Measurements from ENCODE around the gene DEFB121. TPM values are rescaled to one million over a fixed set of nuclear protein-coding genes. Genes with fewer than 3 reads are reported as not detected.

Gene DEFB121
- total and polyA plus RNA-seq, 12 donors = not detected

DNA sequence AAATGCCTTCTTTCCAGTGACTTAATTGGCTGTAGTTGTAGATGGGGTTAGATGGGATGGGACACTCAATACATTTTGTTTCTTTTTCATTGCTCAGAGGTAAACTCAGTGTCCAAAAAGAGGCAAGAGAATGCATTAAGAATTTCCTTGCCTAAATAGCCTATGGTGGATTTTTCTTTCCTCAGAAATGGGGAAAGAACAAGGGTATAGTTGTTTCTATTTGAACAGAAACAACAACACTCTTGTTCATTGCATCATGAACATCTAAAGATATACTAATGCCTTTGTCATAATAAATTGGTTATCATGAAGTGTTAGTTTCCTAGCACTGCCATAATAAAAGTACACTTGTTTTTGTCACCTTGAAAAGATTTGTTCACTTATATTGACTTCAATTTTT lies 19.8 kb upstream of the DEFB121 start:
- ATAC-seq (no peak), DNase-seq (no peak)
- Histone ChIP-seq H3K27me3 (peaks cover 0 to 13% (median 7%) of the 10 kb centered on the region in 7 donors), H3K9me3 (peaks cover 0 to 19% (median 0%) of the 10 kb centered on the region in 11 donors), H3K4me3 (no peak overlapping the region), H3K4me1 (no peaks in the 10 kb centered on the region), H3K36me3 (no peaks in the 10 kb centered on the region), H3K27ac (no peak overlapping the region)
- intact Hi-C loops (cut with DNase I) = no loop called here
- no peak for TF ChIP-seq CTCF (IDR thresholded peaks at IDR 0.05)

DNA sequence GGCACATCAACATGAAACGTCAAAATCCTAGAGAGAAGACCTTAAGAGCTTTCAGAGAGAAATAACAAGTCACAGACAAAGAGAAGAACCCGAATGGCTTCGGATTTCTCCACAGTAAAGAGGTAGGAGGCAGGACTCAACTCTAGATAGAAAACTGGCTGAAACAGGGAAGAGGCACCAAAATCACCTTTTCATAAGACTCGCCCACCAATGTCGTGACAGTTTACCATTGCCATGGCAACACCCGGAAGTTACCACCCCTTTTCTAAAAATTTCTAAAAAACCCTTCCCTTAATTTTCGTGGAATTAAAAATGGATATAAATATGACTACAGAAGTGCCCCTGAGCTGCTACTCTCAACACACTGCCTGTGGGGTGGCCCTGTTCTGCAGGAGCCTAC lies 12.3 kb upstream of the DEFB121 start:
- WGBS, 2 donors = 81 to 85% methylated on average over 7 of the region's 7 CpGs
- intact Hi-C loops (cut with DNase I) = no loop called here
- ATAC-seq (no peak), DNase-seq (no peak)
- Histone ChIP-seq H3K9me3 (peaks cover 0 to 4% (median 0%) of the 10 kb centered on the region in 11 donors), H3K36me3 (no peaks in the 10 kb centered on the region), H3K4me1 (no peaks in the 10 kb centered on the region), H3K27ac (no peak overlapping the region), H3K4me3 (no peak overlapping the region), H3K27me3 (peaks cover 0 to 21% (median 6%) of the 10 kb centered on the region in 7 donors)
- TF ChIP-seq CTCF (IDR thresholded peaks at IDR 0.05) = no peak

DNA sequence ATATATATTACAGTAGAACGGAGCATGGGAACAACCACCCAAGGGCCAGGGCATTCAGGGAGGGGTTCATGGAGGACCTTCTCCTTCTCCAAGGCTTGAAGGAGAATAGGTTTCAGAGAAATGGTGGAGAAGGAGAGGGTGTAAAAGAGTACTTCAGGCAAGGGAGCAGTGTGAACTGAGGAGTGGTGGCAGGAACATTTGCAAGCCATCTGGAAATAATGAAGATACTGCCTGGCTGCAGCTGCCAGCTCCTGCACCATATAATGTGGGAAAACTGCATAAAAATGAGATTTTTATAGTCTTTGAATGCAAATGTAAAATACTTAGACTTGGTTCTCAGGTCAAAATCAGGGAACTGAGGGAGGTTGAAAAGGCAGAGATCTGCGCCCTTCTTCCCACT lies 9.6 kb upstream of the DEFB121 start:
- intact Hi-C loops (cut with DNase I) = no loop called here
- TF ChIP-seq CTCF (IDR thresholded peaks at IDR 0.05) = no peak
- Histone ChIP-seq H3K36me3 (no peaks in the 10 kb centered on the region), H3K27ac (no peak overlapping the region), H3K9me3 (peaks cover 0 to 4% (median 0%) of the 10 kb centered on the region in 11 donors), H3K4me1 (no peaks in the 10 kb centered on the region), H3K4me3 (no peak overlapping the region), H3K27me3 (peaks cover 0 to 8% (median 3%) of the 10 kb centered on the region in 7 donors)
- no peak for DNase-seq
- WGBS, 2 donors = 86 to 88% methylated on average over 2 of the region's 2 CpGs
- no peak for ATAC-seq

- Histone ChIP-seq H3K4me1 (no peaks in the 10 kb centered on the region), H3K27me3 (peaks cover 0 to 16% (median 6%) of the 10 kb centered on the region in 7 donors), H3K36me3 (no peaks in the 10 kb centered on the region), H3K9me3 (peaks cover 0 to 3% (median 0%) of the 10 kb centered on the region in 11 donors), H3K4me3 (no peak overlapping the region), H3K27ac (no peak overlapping the region)
- WGBS, 2 donors = 69% methylated on average over 6 of the region's 6 CpGs
- intact Hi-C loops (cut with DNase I) = no loop called here
- DNase-seq = no peak
- no peak for ATAC-seq
- no peak for TF ChIP-seq CTCF (IDR thresholded peaks at IDR 0.05)
Measured at GRCh38 chr20:31414381-31414780, 8.4 kb upstream of the DEFB121 start.

All from heart right ventricle (tissue), 16 donors.